ENCODE results near the gene ZNF211. TPM values are rescaled to one million over a fixed set of nuclear protein-coding genes. Genes with fewer than 3 reads are reported as not detected.

ZNF211 gene
- total RNA-seq, 2 experiments from 2014 or later = 5.5 to 6.6 TPM

Other genes starting within 250 kb of the ZNF211 start
- 10 to 100 TPM; 11.8 to 13.9 TPM for gene ZNF548, start 243.3 kb upstream of the ZNF211 start, total RNA-seq
- 10 to 100 TPM in 1 of 2 experiments, 1 to 10 TPM in 1; 9.9 to 10.9 TPM for gene ZNF17, start 222.0 kb upstream of the ZNF211 start, total RNA-seq
- gene ZNF749, start 197.8 kb upstream of the ZNF211 start, total RNA-seq = 10 to 100 TPM; 27.5 to 28.6 TPM
- gene VN1R1, start 176.0 kb upstream of the ZNF211 start, total RNA-seq = under 1 TPM; 0.15 to 0.17 TPM
- 1 to 10 TPM; 5.2 to 6.1 TPM for gene ZNF772, start 155.6 kb upstream of the ZNF211 start, total RNA-seq
- 1 to 10 TPM; 7.3 to 7.5 TPM for gene ZNF419, start 145.4 kb upstream of the ZNF211 start, total RNA-seq
- 1 to 10 TPM; 5.0 to 7.0 TPM for gene ZNF773, start 133.2 kb upstream of the ZNF211 start, total RNA-seq
- 1 to 10 TPM; 4.4 TPM for gene ZNF549, start 105.8 kb upstream of the ZNF211 start, total RNA-seq
- gene ZNF550, start 73.3 kb upstream of the ZNF211 start, total RNA-seq = 1 to 10 TPM; 8.8 to 10.0 TPM
- gene ZNF416, start 54.3 kb upstream of the ZNF211 start, total RNA-seq = 1 to 10 TPM; 3.4 to 4.0 TPM
- gene ZIK1, start 49.0 kb upstream of the ZNF211 start, total RNA-seq = 10 to 100 TPM in 1 of 2 experiments, 1 to 10 TPM in 1; 8.7 to 11.1 TPM
- gene ZNF530, start 33.3 kb upstream of the ZNF211 start, total RNA-seq = 10 to 100 TPM; 10.2 to 10.8 TPM
- gene ZNF134, start 18.9 kb upstream of the ZNF211 start, total RNA-seq = 10 to 100 TPM; 15.9 to 16.9 TPM
- not detected for gene ZSCAN4, start 35.8 kb downstream of the ZNF211 start, total RNA-seq
- gene ZNF551, start 48.8 kb downstream of the ZNF211 start, total RNA-seq = 10 to 100 TPM; 12.8 to 13.9 TPM
- 1 to 10 TPM; 5.0 to 5.1 TPM for gene ZNF154, start 76.0 kb downstream of the ZNF211 start, total RNA-seq
- gene ZNF671, start 94.5 kb downstream of the ZNF211 start, total RNA-seq = 1 to 10 TPM; 8.2 to 8.4 TPM
- gene ZNF776, start 113.6 kb downstream of the ZNF211 start, total RNA-seq = 10 to 100 TPM; 10.2 to 10.8 TPM
- 10 to 100 TPM; 13.6 to 15.4 TPM for gene ZNF586, start 136.5 kb downstream of the ZNF211 start, total RNA-seq
- gene ZNF552, start 181.7 kb downstream of the ZNF211 start, total RNA-seq = 1 to 10 TPM; 6.4 to 7.2 TPM
- 10 to 100 TPM; 27.3 to 27.5 TPM for gene ZNF587B, start 197.1 kb downstream of the ZNF211 start, total RNA-seq
- gene ZNF587, start 216.7 kb downstream of the ZNF211 start, total RNA-seq = 10 to 100 TPM; 23.9 to 24.0 TPM